ENCODE data around the gene CCT6A. TPM values are rescaled to one million over a fixed set of nuclear protein-coding genes. Genes with fewer than 3 reads are reported as not detected.

The CCT6A gene
- total and polyA plus RNA-seq, 9 of the 15 experiments (the other 6 are each of a cell fraction or from before 2014, with no cell fraction given): 244 to 708 (median 387) TPM

GRCh38 chr7:56097700-56098099 is 46.1 kb downstream of the CCT6A start:
- FAIRE-seq (no peak), ATAC-seq (peak; percentile 13), DNase-seq (ENCODE audit: extremely low read depth in 1 of 4, low spot score in 3 of 4) (peak in 3 of 4 experiments; percentile 39 to 52 (median 43))
- intact Hi-C loops (cut with micrococcal nuclease) (no loop called here), in situ Hi-C loops (cut with MboI) (no loop called here)
- Histone ChIP-seq H4K20me1 (replicated peaks; ENCODE audit: control insufficient read depth, insufficient read depth, low read length) (no peaks in the 10 kb centered on the region), H3K36me3 (ENCODE audit: control insufficient read depth, insufficient read depth, low read length) (peaks cover 36% of the 10 kb centered on the region), H3K9me1 (ENCODE audit: control insufficient read depth, insufficient read depth, low read length) (no peaks in the 10 kb centered on the region), H3K79me2 (ENCODE audit: control insufficient read depth, insufficient read depth, low read length) (peaks cover 3% of the 10 kb centered on the region; the same call in 1 of the 3 replicates), H3K4me1 (replicated peaks in 1 of 2; ENCODE audit: control insufficient read depth in 2 of 2, insufficient read depth in 2 of 2, low read length in 2 of 2) (no peaks in the 10 kb centered on the region; a peak in 1 of 5 replicates), H3K27me3 (ENCODE audit: control insufficient read depth in 2 of 2, insufficient read depth in 2 of 2, low read length in 2 of 2) (no peaks in the 10 kb centered on the region), H3K9me3 (replicated peaks; ENCODE audit: control insufficient read depth, insufficient read depth, low read depth, low read length) (no peaks in the 10 kb centered on the region), H3K4me2 (ENCODE audit: insufficient read depth, low read length) (no peak overlapping the region), H2AFZ (ENCODE audit: low read depth, low read length) (no peak overlapping the region), H3K4me3 (no peak overlapping the region), H3K9ac (ENCODE audit: insufficient read depth in 1 of 2, low read depth in 2 of 2, low read length in 2 of 2) (no peak overlapping the region; a peak in 1 of 4 replicates), H3K27ac (ENCODE audit: extremely low read depth, low read depth, low read length) (no peak overlapping the region; the same call in 2 of the 3 replicates)
- 35% methylated on average over 5 of the region's 5 CpGs for WGBS (ENCODE audit: insufficient coverage, low coverage, missing lambda C conversion rate)
- BruUV-seq (replicated peaks): no TSS peak
- ChIA-PET CTCF (ENCODE audit: low intra/inter-chr PET ratio) (no interaction called here), POLR2A (interaction anchor here (0.8 to 3.7 kb wide), 2 partner anchors 9 to 46 kb away, joined by 3 to 12 read pairs; partner anchors contain the start of gene CHCHD2)
- TF ChIP-seq EZH2 (IDR thresholded peaks at IDR 0.05; ENCODE audit: borderline replicate concordance, low read depth, low read length) (no peak), EGR1 (conservative IDR thresholded peaks at IDR 0.05) (peak; percentile 72), ARID1B (IDR thresholded peaks at IDR 0.05) (peak; percentile 52; the same call in 1 of the 2 replicates), NFE2L1 (tag; IDR thresholded peaks at IDR 0.05; ENCODE audit: borderline replicate concordance, low read depth) (no peak), ZNF551 (CRISPR knock-in tag; IDR thresholded peaks at IDR 0.05) (no peak), SUPT5H (IDR thresholded peaks at IDR 0.05) (0 out of 2 replicates have a peak, but pooled peaks have one; percentile 2), TCF3 (CRISPR knock-in tag; IDR thresholded peaks at IDR 0.05) (peak; percentile 45; the same call in 1 of the 2 replicates), RB1 (IDR thresholded peaks at IDR 0.05; ENCODE audit: low read depth) (no peak), PHF21A (IDR thresholded peaks at IDR 0.05; ENCODE audit: borderline replicate concordance, low read depth) (no peak), ATF3 (IDR thresholded peaks at IDR 0.05) (peak; percentile 50), ATF3 (CRISPR knock-in tag; conservative IDR thresholded peaks at IDR 0.05) (no peak), MCM3 (IDR thresholded peaks at IDR 0.05) (no peak), NFIC (IDR thresholded peaks at IDR 0.05) (peak; percentile 65), FOXK2 (conservative IDR thresholded peaks at IDR 0.05 in 1 of 2, IDR thresholded peaks at IDR 0.05 in 1 of 2; ENCODE audit: low read depth in 2 of 2) (no peak), KDM1A (IDR thresholded peaks at IDR 0.05) (peak in 1 of 2 experiments; percentile 16; a peak in 1 of 4 replicates), IRF9 (tag; IDR thresholded peaks at IDR 0.05) (no peak), KDM2B (CRISPR knock-in tag; IDR thresholded peaks at IDR 0.05) (no peak), TEAD4 (IDR thresholded peaks at IDR 0.05; ENCODE audit: low read length) (peak; percentile 63), TEAD4 (CRISPR knock-in tag; IDR thresholded peaks at IDR 0.05; ENCODE audit: borderline replicate concordance) (no peak), TRIM28 (IDR thresholded peaks at IDR 0.05) (no peak)
- TF ChIP-seq, protein P1, sequence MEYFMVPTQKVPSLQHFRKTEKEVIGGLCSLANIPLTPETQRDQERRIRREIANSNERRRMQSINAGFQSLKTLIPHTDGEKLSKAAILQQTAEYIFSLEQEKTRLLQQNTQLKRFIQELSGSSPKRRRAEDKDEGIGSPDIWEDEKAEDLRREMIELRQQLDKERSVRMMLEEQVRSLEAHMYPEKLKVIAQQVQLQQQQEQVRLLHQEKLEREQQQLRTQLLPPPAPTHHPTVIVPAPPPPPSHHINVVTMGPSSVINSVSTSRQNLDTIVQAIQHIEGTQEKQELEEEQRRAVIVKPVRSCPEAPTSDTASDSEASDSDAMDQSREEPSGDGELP (CRISPR knock-in tag; IDR thresholded peaks at IDR 0.05; ENCODE audit: borderline replicate concordance): peak; percentile 54; the same call in 1 of the 2 replicates
- TF ChIP-seq, protein P2, sequence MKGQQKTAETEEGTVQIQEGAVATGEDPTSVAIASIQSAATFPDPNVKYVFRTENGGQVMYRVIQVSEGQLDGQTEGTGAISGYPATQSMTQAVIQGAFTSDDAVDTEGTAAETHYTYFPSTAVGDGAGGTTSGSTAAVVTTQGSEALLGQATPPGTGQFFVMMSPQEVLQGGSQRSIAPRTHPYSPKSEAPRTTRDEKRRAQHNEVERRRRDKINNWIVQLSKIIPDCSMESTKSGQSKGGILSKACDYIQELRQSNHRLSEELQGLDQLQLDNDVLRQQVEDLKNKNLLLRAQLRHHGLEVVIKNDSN (CRISPR knock-in tag; IDR thresholded peaks at IDR 0.05): no peak
